Measurements from ENCODE around the gene THOC6.
"Not testable (repeated sequence)": the region's sequence is repeated elsewhere in the genome, so short reads cannot be mapped to it uniquely, and the experiment has no call there.

THOC6 gene

DNA sequence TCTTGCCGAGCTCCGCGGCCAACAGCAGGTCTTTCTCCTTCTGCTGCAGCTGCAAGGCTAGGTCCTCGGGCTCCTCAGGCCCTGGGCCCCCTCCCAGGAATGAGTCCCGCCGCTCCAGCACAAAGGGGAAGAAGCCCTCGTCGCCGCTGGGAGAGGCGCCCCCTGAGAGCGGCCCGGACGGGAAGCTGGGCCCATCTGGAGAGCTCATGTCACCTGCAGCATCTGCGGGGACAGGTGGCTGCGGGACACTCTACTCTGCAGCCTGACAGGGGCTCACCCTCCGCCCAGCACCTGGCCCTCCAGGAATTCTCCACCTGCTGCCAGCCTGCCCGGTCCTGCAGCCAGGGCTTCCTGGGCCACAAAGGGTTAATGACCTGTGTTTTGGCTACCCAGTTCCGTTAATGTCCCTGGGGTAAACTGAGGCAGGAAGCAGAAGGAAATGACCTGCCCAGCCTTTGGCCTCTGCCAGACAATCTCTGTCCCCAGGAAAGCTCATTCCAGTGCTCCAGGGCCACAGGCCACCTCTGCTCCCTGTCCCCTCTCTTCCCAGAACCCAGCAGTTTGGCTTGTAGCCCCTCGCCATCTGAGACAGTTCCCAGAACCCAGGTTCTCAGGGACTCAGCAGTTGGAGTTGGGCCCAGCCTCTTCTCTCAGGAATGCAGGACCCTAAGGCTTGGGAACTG is 11.6 kb downstream of the THOC6 start:
- DNase-seq: no peak

GRCh38 chr16:3035972-3036725 is 12.3 kb downstream of the THOC6 start:
- DNase-seq: no peak

DNA sequence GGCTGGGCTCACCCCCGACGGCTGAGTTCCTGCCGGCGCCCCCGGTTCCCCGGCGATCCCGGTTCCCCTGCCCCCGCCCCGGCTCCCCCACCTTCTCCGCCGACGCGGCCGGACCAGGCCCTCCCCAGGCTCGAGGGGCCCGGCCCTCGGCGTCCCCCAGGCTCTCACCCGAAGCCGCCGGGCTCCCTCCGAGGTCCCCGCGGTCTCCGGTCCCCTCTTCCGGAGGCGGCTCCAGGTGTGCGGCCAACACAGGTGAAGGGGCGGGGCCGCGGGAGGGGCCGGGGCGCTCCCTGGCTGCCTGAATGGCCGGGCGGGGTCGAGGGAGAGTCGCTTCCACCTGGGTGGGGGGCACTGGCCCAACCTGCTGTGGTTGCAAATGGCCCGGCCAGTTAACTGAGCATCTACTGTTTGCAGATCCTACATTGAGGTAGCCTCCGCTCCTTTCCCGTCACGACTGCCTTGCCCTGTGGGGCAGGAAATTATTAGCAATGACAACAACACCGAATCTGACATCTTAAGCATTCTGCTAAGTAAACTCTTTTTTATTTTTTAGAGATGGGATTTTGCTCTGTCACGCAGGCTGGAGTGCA is 13.0 kb downstream of the THOC6 start, which contains the start of gene BICDL2:
Gene BICDL2, minus strand, starts transcription at position 219 of the 590 bp plus-strand sequence. CDS start 1,448 bp downstream, outside the sequence.
- DNase-seq: no peak

DNA sequence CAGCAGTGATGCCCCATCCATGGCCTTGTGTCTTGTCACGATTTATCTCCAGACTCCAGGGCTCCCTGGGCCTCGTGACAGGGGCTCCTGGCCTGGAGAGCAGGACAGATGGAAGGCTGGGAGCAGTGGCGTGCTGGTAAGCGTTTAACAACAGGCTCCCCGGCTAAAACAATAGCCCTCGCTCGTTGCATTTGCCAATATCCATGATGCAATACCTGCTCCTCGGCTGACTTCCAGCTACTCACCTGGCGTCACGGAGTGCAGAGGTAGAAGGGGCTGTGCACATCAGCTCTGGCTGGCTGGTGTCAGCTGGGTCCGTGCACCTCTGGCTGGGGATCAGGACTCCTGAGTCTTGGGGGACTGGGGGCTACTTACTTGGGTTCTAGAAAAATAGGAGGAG is 14.4 kb downstream of the THOC6 start:
- no peak for DNase-seq

- no peak for DNase-seq
Measured at GRCh38 chr16:3038896-3039295, 15.1 kb downstream of the THOC6 start.

- DNase-seq: no peak
Measured at GRCh38 chr16:3042376-3042775, 18.5 kb downstream of the THOC6 start.

DNA sequence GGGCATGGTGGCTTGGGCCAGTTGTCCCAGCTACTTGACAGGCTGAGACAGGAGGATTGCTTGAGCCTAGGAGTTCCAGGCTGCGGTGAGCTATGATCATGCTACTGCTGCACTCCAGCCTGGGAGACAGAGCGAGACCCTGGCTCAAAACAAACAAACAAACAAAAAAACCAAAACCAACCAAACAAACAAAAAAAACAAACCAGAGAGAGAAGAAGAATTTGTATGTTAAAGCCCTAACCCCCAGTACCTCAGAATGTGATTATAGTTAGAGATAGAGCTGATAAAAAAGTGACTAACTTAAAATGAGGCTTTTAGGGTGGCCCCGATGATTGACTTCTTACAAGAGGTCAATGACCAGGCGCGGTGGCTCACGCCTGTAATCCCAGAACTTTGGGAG is 20.9 kb downstream of the THOC6 start:
- DNase-seq: no peak

DNA sequence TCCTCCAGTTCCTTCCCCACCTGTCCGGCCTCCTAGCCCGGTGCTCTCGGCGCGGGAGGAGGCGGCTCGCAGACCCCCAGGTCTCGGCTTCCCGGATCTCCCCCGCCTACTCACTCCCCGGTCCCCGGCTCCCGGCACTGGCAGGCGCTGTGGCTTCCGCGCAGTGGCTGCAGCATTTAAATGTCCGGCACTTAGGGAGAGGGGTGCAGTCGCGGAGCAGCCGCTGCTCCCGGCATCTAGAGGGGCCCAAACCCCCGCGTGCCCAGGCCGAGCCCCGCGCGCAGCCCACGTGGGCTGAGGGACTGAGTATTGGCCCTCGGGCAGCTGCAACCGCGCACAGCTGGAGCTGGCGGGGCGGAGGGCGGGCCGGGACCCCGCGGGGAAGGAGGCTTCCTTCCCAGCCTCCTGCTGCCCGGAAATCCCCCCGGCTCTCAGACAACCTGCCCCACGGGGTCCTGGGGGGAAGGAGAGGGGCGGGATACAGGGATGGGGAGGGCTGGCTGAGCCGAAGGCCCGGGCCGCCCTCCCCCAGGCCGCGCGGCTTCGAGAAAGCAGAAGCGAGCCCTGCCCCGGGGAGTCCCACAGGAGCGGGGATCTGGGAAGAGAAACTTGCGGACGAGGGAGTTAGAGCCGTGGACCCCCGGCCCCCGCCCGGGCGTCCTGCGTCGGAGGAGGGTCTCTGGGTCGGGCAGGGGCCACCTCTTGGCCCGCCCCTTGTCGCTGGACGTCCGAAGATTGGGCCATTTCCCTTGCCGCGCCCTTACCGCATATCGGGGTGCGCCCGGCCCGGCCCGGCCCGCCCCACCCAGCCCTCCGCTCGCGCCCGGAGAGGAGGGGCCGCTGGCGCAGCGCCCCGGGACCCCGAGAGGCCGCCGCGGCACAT is 22.2 kb downstream of the THOC6 start, which contains the start of gene MMP25:
Gene MMP25, plus strand, starts transcription at position 804 of the 883 bp plus-strand sequence. CDS start 357 bp downstream, outside the sequence.
- no peak for DNase-seq

DNA sequence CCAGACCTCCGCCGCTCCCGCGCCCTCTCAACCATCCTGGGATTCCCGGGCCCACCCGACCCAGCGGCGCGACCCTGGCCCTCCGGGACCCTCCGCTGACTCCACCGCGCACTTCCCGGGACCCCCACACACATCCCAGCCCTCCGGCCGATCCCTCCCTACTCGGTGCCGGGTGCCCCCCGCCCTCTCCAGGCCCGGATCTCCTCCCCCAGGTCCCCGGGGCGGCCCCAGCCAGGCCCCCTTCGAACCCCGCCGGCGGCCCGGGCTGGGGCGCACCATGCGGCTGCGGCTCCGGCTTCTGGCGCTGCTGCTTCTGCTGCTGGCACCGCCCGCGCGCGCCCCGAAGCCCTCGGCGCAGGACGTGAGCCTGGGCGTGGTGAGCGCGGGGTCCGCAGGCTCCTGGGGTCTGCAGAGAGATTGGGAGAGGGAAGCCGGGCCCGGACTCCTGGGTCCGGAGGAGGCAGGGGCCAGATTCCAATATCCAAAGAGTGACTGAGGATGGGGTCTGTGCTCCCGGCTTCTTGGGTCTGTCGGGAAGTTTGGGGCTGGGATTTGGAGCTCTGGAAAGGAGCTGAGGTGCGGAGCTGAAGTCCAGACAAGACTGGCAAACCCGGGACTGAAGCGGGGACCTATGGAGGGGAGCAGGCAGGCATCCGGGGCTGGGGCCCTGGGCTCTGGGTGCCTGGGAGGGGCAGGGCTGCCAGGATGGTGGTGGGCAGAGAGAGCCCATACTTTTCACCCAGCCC is 23.0 kb downstream of the THOC6 start:
- DNase-seq: no peak

DNA sequence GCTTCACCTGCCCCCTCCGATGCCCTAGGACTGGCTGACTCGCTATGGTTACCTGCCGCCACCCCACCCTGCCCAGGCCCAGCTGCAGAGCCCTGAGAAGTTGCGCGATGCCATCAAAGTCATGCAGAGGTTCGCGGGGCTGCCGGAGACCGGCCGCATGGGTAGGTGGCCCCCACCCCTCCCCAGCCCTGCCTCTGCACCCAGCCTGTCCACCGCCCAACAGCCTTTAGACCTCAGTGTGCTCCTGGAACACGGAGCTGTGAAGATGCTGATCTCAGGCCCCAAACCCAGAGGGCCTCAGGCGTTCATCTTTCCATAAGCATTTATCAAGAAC is 23.5 kb downstream of the THOC6 start:
- no peak for DNase-seq

- DNase-seq: no peak
Measured at GRCh38 chr16:3049921-3050481, 26.2 kb downstream of the THOC6 start.

DNA sequence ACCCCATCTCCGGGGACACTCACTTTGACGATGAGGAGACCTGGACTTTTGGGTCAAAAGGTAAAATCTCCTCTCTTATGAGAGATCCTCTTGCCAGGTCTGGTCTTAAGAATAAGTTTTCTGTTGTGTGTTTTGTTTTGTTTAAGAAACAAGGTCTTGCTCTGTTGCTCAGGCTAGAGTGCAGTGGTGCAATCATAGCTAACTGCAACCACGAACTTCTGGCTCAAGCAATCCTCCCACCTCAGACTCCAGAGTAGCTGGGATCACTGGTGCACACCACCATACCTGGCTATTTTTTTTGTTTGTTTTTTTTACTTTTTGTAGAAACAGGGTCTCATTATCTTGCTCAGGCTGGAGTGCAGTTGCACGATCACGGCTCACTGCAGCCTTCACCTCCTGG is 26.7 kb downstream of the THOC6 start:
- no peak for DNase-seq

- DNase-seq: no peak
Measured at GRCh38 chr16:3051009-3051408, 27.2 kb downstream of the THOC6 start.

DNA sequence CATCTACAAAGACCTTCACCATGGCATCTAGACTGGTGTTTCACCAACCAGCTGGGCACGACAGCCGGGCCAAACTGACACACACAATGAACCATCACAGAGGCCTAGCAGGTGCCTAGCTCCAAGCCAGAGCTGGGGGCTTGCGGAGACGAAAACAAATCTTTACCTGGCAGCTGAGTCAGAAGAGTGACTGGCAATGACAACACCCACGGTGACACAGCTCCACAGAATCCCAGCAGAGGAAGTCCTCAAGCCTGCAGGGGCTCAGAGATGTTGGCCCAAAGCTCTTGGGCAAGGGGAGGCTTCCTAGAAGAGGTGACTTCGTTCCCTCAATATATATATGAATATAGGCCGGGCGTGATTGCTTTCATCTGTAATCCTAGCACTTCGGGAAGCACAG is 27.7 kb downstream of the THOC6 start:
- no peak for DNase-seq

DNA sequence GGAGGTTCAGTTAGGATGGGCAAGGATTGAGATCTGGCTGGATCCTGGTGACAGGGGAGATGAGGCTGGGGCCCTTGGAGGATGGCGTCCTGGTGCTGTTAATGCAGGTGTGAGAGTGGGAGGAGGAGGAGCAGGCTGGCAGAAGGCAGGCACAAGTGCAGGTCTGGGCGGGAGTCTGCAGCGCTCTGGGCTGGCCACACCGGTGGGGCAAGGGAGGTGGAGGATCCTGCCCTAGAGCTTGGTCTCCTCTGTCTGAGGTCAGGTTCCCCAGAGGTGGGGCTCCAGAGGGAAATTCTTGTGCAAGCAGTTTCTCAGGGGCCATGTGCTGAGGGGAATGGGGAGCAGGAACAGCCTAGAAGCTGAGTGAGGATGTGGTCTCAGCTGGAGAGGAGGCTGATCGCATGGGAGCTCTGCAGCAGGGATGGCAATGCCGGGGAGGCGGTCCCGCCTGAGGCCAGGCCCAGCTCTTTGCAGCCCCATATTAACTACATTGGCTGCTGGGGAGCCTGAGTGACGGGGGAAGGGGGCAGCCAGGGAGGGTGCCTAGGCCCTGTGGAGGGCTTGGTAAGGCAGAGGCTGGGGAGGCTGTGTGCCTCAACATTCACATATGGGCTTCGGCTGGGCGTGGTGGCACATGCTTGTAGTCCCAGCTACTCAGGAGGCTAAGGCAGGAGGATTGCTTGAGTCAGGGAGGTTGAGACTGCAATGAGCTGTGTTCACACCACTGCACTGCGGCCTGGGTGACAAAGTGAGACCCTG is 28.9 kb downstream of the THOC6 start:
- DNase-seq: not testable (repeated sequence)

DNA sequence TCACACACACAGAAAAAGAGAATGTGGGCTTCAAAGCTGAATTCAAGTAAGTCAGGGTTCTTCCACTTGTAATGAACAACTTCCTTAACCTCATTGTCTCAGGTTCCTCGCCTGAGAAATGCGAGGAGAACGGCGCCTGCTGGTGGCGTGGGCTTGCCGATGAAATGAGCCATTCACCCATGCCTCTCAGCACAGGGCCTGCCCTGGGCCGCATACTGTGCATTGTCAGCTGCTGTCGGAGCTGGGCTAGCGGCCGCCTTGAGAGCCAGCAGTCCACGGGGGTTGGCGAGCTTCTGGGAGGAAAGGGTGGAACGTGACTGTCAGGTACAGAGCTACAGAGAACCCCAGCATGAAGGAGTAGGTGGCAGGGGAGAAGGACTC is 29.5 kb downstream of the THOC6 start:
- not testable (repeated sequence) for DNase-seq

DNA sequence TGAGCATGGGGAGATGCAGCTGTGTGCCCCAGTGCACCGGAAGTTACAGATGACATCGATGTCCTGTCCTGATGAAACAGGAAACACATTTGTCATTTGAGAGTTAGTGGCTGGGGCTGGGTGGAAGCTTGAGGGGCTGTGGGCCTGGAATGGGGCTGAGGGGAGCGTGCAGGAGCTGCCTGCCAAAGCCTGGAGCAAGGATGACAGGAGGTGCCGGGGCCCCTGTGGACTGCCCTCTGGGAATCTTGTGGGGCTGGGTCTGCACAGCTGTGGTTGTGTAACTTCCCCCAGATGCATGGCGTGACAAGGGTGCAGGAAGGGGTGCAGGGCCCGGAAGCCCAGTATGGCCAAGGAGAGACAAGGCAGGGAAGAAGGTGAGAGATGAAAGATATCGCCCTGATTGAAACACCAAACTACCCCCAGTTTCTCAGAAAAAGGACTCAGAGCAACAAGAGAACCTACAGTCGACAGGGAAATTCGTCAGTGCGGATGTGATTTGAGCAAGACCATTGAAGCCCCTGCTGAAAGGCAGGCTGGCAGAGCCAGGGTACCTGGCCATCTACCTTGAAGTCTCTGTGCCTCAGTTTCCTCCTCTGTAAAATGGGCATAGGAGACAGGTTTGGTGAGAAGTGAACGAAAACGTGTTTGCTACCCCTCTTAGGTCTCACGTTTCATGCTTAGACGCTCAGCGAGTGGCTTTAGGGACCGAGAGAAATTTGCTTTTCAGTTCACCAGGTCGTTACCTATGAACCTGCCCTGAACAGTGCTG is 31.3 kb downstream of the THOC6 start:
- DNase-seq: no peak

- not testable (repeated sequence) for DNase-seq
Measured at GRCh38 chr16:3055734-3056115, 31.9 kb downstream of the THOC6 start.

- DNase-seq: no peak
Measured at GRCh38 chr16:3056336-3057180, 32.7 kb downstream of the THOC6 start.

Data from NCI-H1436 treated with DMSO at 0.1 percent for 48 hours (cell line).